ENCODE results near the gene IGFBP4.

DNA sequence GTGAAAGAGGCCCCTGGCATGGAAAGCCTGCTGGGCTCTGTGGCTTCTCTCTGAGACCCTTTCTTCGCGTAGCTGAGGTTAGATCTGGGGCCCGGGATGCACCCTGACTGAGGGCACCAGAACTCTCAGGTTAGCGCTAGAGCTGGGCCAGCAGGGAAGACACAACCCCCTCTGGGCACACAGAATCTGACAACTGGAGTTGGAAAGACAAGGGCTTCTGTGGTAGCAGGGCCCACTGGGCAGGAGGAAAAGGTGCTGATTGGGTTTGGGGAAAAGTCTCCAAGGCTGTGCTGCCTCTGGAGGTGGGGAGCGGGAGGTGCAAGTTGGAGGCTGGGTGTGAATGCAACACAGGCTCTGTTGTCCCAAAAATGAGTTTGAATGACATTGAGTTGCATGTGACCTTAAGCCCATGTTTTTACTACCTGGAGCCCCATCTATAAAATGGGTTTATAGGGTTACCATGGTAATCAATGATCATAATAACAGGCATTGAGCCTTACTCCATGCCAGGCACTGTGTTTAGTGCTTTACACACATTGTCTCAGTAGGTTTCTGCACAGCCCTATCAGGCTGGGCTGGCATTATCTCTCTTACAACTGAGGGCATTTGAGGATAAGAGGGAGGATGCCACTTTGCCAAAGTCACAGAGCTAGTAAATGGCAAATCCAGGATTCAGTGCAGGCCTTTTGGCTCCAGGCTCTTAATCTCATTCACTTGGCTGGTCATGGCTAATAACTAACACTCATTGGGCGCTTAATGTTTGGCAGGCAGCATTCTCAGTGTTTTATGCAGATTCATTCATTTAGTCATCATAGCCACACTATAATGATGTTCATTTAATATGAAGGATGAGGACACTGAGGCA is 9.5 kb upstream of the IGFBP4 start:
- TF ChIP-seq CTCF (IDR thresholded peaks at IDR 0.05) (peak in 5 of 6 experiments; percentile 23 to 53 (median 29)), POLR2A (IDR thresholded peaks at IDR 0.05) (no peak)

Data from thyroid gland (tissue), 4 donors.